SU-DHL-6 (cell line): ENCODE results near the gene CCNL1.
"Not testable (repeated sequence)": the region's sequence is repeated elsewhere in the genome, so short reads cannot be mapped to it uniquely, and the experiment has no call there.

Source experiments
- H2AFZ ChIP-seq: fragments of 200-600 bp; sonication (generic); 2 replicates; pipeline ENCODE4 v1.6.1; 2014; ENCODE audit warnings: low read depth, mild to moderate bottlenecking, moderate library complexity, mixed read lengths, antibody characterized with exemption, low read length; ENCODE audit not compliant: severe bottlenecking
- H3F3A ChIP-seq: fragments of 200-600 bp; shearing (Covaris generic); 2 replicates; pipeline ENCODE4 v1.6.0; 2016; ENCODE audit warnings: antibody characterized with exemption, mild to moderate bottlenecking; ENCODE audit not compliant: insufficient read depth
- H3K27ac ChIP-seq: fragments of 200-600 bp; sonication (generic); 2 replicates; pipeline ENCODE4 v1.5.1; 2016; ENCODE audit warnings: low read depth, mild to moderate bottlenecking, low read length, moderate library complexity, mixed read lengths
- H3K27me3 ChIP-seq: fragments of 200-600 bp; sonication (generic), shearing (Covaris generic); 2 replicates; pipeline ENCODE4 v1.6.0; 2014; ENCODE audit warnings: mild to moderate bottlenecking, low read length
- H3K36me3 ChIP-seq: fragments of 200-600 bp; sonication (generic); 2 replicates; pipeline ENCODE4 v1.6.1; 2014; ENCODE audit warnings: mild to moderate bottlenecking, low read length, mixed read lengths
- H3K4me2 ChIP-seq: fragments of 300-600, 200-600 bp; shearing (Covaris generic), sonication (generic); 2 replicates; pipeline ENCODE4 v1.6.0; 2014; ENCODE audit warnings: low read length, low read depth, mild to moderate bottlenecking; ENCODE audit not compliant: poor library complexity, severe bottlenecking
- H3K4me3 ChIP-seq: fragments of 200-600 bp; sonication (generic); 2 replicates; pipeline ENCODE4 v1.5.1; 2014; ENCODE audit warnings: antibody characterized with exemption, low read length, mild to moderate bottlenecking, mixed read lengths; ENCODE audit not compliant: insufficient read depth, poor library complexity, severe bottlenecking
- H3K79me2 ChIP-seq: fragments of 200-600 bp; sonication (generic); 2 replicates; pipeline ENCODE4 v1.6.1; 2014; ENCODE audit warnings: mild to moderate bottlenecking, low read length, moderate library complexity; ENCODE audit not compliant: insufficient read depth
- H3K9ac ChIP-seq: fragments of 200-600 bp; sonication (generic); 2 replicates; pipeline ENCODE4 v1.7.0; 2014; ENCODE audit warnings: mild to moderate bottlenecking, low read length
- H3K9me2 ChIP-seq: fragments of 200-600 bp; sonication (generic); replicated peaks from 2 replicates; pipeline ENCODE4 v1.6.1; 2014; ENCODE audit warnings: low read length; ENCODE audit not compliant: insufficient read depth
- H3K9me3 ChIP-seq: fragments of 200-600 bp; sonication (generic); 2 replicates; pipeline ENCODE4 v1.6.1; 2014; ENCODE audit warnings: low read length, mixed read lengths; ENCODE audit not compliant: insufficient read depth
- H4K20me1 ChIP-seq: fragments of 200-600 bp; sonication (generic); 2 replicates; pipeline ENCODE4 v1.6.1; 2014; ENCODE audit warnings: low read depth, mild to moderate bottlenecking, antibody characterized with exemption, low read length, moderate library complexity, mixed read lengths
- EZH2phosphoT487 ChIP-seq: fragments of 200-600 bp; sonication (generic), shearing (Covaris generic); conservative IDR thresholded peaks from 2 replicates; pipeline ENCODE4 v1.6.1; 2018; ENCODE audit warnings: mild to moderate bottlenecking, antibody characterized with exemption, low read length, moderate library complexity, mixed read lengths
- TF ChIP-seq, protein P1 (sequence below): fragments of 200-600 bp; sonication (generic); IDR thresholded peaks from one replicate; pipeline ENCODE4 v1.5.1; 2017; ENCODE audit warnings: antibody characterized with exemption, mild to moderate bottlenecking, low read length, moderate library complexity; ENCODE audit not compliant: insufficient read depth, poor library complexity, severe bottlenecking

The CCNL1 gene

DNA sequence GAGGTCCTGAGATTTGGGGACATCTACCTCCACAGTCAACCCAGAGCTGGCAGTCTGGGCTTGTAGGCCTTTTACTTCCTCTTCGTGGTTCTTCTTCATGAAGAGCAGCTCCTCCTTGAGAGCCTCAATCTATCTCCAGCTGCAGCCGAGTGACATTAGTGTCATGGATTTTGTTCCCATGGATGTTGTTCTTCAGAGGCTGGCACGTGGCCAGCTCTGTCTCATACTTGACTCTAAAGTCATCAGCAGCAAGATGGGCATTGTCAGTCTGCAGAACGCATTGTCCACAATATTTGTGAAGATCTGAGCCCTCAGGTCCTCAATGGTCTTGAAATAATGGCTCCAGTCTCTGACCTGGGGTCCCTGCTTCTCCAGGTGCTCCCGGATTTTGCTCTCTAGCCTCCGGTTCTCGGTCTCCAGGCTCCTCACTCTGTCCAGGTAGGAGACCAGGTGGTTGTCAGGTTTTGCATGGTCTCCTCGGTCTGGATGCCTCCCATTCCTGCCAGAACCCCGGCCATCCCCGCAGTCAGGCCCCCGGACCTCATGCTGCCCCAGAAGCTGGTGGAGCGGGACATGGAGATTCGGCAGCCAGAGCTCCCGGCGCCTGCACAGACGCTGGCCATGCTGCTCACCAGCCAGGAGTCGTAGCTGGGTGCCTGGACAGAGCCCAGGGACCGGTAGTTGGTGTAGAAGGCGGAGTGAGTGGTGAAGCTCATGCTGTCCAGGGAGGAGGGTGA lies 3.4 kb upstream of the CCNL1 start:
- H3K36me3 ChIP-seq, result peaks cover 8% of the 10 kb centered on the region
- H4K20me1 ChIP-seq, result peaks cover 8% of the 10 kb centered on the region
- no peak overlapping the region for H3K4me2 ChIP-seq
- H3F3A ChIP-seq, result peaks cover 7% of the 10 kb centered on the region
- H3K79me2 ChIP-seq, result peaks cover 20% of the 10 kb centered on the region
- no peak overlapping the region for H3K4me3 ChIP-seq
- no peak overlapping the region for H3K9ac ChIP-seq
- no peak overlapping the region for H2AFZ ChIP-seq
- no peaks in the 10 kb centered on the region for H3K9me2 ChIP-seq
- TF ChIP-seq, protein P1, sequence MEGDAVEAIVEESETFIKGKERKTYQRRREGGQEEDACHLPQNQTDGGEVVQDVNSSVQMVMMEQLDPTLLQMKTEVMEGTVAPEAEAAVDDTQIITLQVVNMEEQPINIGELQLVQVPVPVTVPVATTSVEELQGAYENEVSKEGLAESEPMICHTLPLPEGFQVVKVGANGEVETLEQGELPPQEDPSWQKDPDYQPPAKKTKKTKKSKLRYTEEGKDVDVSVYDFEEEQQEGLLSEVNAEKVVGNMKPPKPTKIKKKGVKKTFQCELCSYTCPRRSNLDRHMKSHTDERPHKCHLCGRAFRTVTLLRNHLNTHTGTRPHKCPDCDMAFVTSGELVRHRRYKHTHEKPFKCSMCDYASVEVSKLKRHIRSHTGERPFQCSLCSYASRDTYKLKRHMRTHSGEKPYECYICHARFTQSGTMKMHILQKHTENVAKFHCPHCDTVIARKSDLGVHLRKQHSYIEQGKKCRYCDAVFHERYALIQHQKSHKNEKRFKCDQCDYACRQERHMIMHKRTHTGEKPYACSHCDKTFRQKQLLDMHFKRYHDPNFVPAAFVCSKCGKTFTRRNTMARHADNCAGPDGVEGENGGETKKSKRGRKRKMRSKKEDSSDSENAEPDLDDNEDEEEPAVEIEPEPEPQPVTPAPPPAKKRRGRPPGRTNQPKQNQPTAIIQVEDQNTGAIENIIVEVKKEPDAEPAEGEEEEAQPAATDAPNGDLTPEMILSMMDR, result no peak
- no peak for TF ChIP-seq EZH2phosphoT487
- H3K27ac ChIP-seq, result no peak overlapping the region
- no peaks in the 10 kb centered on the region for H3K9me3 ChIP-seq
- H3K27me3 ChIP-seq, result no peaks in the 10 kb centered on the region

DNA sequence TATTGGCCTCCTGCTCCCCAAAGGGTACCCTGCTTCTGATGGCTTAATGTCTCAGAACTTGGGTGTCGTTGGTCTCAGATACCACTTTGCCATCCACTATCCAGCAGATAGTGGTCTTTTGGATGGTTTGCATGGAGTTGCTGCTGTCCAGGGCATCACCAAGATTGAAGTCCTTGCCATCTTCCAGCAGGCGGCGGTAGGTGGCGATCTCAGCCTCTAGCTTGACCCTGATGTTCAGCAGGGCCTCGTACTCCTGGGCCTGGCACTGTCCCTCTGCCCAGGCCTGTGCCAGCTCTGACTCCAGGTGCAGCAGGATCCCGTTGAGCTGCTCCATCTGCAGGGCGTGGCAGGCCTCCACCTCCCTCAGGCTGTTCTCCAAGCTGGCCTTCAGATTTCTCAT lies 2.7 kb upstream of the CCNL1 start:
- H3K9ac ChIP-seq, H3K9me2 ChIP-seq, H3K4me2 ChIP-seq, H3F3A ChIP-seq, H3K27ac ChIP-seq, H2AFZ ChIP-seq, H3K4me3 ChIP-seq, H3K27me3 ChIP-seq, H3K9me3 ChIP-seq: not testable (repeated sequence)
- Histone ChIP-seq H3K36me3 (peaks cover 16% of the 10 kb centered on the region), H3K79me2 (peaks cover 28% of the 10 kb centered on the region), H4K20me1 (peaks cover 15% of the 10 kb centered on the region)

DNA sequence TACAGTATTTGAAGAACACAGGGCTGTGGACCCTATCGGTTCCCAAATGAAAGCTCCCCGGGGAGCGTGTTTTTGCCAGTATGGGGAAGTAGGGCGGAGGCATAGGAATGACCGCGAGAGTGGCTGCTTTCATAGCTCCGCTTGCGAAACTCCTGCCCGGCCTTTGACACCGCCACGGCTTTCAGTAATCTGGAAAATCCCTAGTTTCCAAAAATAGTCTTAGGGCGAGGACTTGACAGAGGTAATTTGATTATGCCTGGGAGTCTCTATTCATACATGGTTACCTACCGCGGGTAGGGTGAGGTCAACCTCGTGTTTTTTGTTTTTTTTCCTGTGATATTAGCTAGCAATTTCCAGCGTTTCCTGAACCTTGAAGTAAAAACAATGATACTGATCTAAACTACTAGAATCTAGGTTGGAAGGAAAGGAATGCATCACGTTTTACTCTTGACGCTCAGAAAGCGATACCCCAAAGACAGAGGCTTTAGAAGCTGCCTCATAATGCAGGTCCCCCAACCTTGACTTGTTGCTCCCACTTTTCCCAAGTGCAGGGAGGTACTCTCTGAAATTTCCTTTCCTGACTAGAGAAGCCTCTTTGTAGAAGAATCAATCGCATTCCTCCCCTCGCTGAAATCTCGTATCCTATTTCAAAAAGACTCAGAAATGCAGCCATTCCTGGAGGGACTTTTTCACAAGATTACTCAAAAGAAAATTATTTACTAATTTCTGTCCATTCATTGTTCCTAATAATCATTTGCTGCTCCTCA lies 894 bp upstream of the CCNL1 start:
- Histone ChIP-seq H3F3A (peaks cover 20% of the 10 kb centered on the region), H2AFZ (peak overlapping the region; percentile 82), H3K79me2 (peaks cover 46% of the 10 kb centered on the region)

More for the DNA sequence above, 894 bp upstream of the CCNL1 start:
- Histone ChIP-seq H4K20me1 (peaks cover 33% of the 10 kb centered on the region), H3K9me2 (no peaks in the 10 kb centered on the region), H3K36me3 (peaks cover 34% of the 10 kb centered on the region), H3K4me2 (peak overlapping the region; percentile 90), H3K27me3 (no peaks in the 10 kb centered on the region), H3K4me3 (peak overlapping the region; percentile 67), H3K9me3 (no peaks in the 10 kb centered on the region), H3K27ac (peak overlapping the region; percentile 83), H3K9ac (peak overlapping the region; percentile 94)
- no peak for TF ChIP-seq EZH2phosphoT487
- TF ChIP-seq, protein P1, result no peak
